ENCODE data around the gene CCNE1. TPM values are rescaled to one million over a fixed set of nuclear protein-coding genes. Genes with fewer than 3 reads are reported as not detected.

The CCNE1 gene
- total RNA-seq, 1 experiment from 2014 or later, result 36.0 TPM

DNA sequence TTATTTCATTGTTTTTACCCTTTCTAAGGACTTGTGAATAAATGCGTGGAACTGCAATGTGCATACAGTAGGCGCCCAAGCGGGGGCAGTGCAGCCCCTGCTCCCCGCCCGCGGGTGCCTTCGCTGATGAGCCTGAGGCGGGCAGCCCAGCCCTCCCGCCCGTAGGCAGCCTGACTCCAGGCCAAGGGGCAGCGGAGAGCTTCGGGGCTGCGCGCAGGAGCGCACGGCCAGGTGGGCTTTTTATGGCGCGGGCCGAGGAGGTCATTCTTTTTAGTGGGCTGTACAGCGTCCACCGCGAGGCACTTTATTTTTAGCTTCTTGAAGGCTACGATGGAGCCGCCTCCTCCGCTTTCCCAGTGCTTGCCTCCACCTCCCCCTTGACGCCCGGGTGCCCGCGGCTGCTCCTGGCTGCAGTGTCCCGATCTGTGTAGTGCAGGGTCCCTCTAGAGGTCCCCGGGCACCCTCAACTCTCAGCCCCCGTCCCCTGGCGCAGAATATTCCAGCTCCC is 60.5 kb downstream of the CCNE1 start:
- CTCF ChIA-PET, result interaction anchor here (0.6 to 7.8 kb wide), 46 partner anchors 9 to 1533 kb away, joined by 3 to 141 read pairs (median 5); no protein-coding TSS in a partner anchor
- POLR2A ChIA-PET, result no interaction called here
- H3K27me3 Mint-ChIP-seq (ENCODE audit: low read depth), result peaks cover 26% of the 10 kb centered on the region
- peaks cover 2% of the 10 kb centered on the region; the same call in 1 of the 2 replicates for H3K4me1 Mint-ChIP-seq
- ATAC-seq (peak; percentile 67), DNase-seq (ENCODE audit: low spot score) (peak; percentile 49)
- 0 out of 2 replicates have a peak, but pooled peaks cover 5% of the 10 kb centered on the region for H3K36me3 Mint-ChIP-seq
- H3K4me3 Mint-ChIP-seq, result peak overlapping the region; percentile 73
- peaks cover 9% of the 10 kb centered on the region for H3K9me3 Mint-ChIP-seq
- TF ChIP-seq ZNF121 (CRISPR knock-in tag; IDR thresholded peaks at IDR 0.05), result peak; percentile 36; the same call in 1 of the 2 replicates
- TF ChIP-seq, protein P1, sequence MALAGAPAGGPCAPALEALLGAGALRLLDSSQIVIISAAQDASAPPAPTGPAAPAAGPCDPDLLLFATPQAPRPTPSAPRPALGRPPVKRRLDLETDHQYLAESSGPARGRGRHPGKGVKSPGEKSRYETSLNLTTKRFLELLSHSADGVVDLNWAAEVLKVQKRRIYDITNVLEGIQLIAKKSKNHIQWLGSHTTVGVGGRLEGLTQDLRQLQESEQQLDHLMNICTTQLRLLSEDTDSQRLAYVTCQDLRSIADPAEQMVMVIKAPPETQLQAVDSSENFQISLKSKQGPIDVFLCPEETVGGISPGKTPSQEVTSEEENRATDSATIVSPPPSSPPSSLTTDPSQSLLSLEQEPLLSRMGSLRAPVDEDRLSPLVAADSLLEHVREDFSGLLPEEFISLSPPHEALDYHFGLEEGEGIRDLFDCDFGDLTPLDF (CRISPR knock-in tag; IDR thresholded peaks at IDR 0.05), result no peak
- H3K27ac Mint-ChIP-seq, result no peak overlapping the region

DNA sequence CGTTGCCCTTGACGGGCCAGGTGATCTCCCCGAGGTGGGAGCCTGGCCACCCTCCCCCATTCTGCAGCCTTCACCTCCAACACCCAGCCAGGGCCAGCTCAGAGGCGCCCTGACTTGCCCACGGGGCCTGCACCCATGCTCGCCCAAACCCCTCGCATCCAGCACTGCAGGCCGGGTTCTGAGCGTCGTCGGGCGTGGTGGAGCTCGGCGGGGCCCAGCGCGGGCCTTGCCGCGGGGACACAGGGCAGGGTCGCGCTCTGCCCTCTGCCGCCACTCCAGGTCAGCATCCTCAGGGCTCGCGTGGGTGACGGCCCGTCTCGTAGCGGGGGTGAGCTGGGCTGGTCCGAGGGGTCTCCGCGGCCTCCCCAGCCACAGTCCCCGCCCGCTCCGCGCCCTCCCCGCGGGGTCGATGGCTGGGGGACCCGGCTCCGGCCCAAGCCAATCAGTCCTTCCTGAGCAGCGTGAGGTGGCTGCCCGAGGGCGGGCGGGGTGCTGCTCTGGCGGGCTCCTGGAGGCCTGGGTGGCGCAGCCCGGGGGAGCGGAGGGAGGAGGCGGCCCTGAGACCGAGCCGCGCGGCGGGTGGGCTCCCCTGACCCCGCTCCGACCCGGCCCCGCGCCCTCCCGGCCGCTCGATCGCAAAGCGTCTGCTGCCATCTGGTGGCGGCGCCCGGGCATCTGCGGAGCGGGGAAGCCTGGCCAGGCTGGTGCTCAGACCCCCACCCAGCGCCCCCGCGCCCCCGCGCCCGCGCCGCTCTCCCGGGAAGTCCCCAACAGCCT is 61.4 kb downstream of the CCNE1 start:
- peaks cover 3% of the 10 kb centered on the region for H3K9me3 Mint-ChIP-seq
- no peak overlapping the region for H3K27ac Mint-ChIP-seq
- H3K36me3 Mint-ChIP-seq, result no peaks in the 10 kb centered on the region
- ATAC-seq (peak; percentile 81), DNase-seq (ENCODE audit: low spot score) (peak; percentile 85)
- ChIA-PET POLR2A (no interaction called here), CTCF (interaction anchor here (0.6 to 7.8 kb wide), 40 partner anchors 10 to 715 kb away, joined by 3 to 141 read pairs (median 8); no protein-coding TSS in a partner anchor)
- H3K4me3 Mint-ChIP-seq, result peak overlapping the region; percentile 73
- H3K27me3 Mint-ChIP-seq (ENCODE audit: low read depth), result peaks cover 26% of the 10 kb centered on the region
- peaks cover 2% of the 10 kb centered on the region; the same call in 1 of the 2 replicates for H3K4me1 Mint-ChIP-seq
- TF ChIP-seq, protein P2, sequence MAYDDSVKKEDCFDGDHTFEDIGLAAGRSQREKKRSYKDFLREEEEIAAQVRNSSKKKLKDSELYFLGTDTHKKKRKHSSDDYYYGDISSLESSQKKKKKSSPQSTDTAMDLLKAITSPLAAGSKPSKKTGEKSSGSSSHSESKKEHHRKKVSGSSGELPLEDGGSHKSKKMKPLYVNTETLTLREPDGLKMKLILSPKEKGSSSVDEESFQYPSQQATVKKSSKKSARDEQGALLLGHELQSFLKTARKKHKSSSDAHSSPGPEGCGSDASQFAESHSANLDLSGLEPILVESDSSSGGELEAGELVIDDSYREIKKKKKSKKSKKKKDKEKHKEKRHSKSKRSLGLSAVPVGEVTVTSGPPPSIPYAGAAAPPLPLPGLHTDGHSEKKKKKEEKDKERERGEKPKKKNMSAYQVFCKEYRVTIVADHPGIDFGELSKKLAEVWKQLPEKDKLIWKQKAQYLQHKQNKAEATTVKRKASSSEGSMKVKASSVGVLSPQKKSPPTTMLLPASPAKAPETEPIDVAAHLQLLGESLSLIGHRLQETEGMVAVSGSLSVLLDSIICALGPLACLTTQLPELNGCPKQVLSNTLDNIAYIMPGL (CRISPR knock-in tag; IDR thresholded peaks at IDR 0.05), result peak; percentile 87
- TF ChIP-seq FOXK1 (CRISPR knock-in tag; IDR thresholded peaks at IDR 0.05) (no peak), NR2C2 (CRISPR knock-in tag; IDR thresholded peaks at IDR 0.05) (no peak), ZNF138 (CRISPR knock-in tag; conservative IDR thresholded peaks at IDR 0.05) (no peak), ZNF423 (CRISPR knock-in tag; IDR thresholded peaks at IDR 0.05) (peak; percentile 52; the same call in 1 of the 2 replicates), TEAD4 (CRISPR knock-in tag; IDR thresholded peaks at IDR 0.05) (no peak), ZNF219 (CRISPR knock-in tag; IDR thresholded peaks at IDR 0.05; ENCODE audit: borderline replicate concordance) (0 out of 2 replicates have a peak, but pooled peaks have one; percentile 8), FOXJ3 (CRISPR knock-in tag; IDR thresholded peaks at IDR 0.05; ENCODE audit: borderline replicate concordance) (no peak), ZNF317 (CRISPR knock-in tag; IDR thresholded peaks at IDR 0.05; ENCODE audit: borderline replicate concordance, low read depth) (no peak), CREM (CRISPR knock-in tag; IDR thresholded peaks at IDR 0.05) (no peak), ZNF396 (CRISPR knock-in tag; IDR thresholded peaks at IDR 0.05; ENCODE audit: borderline replicate concordance) (no peak), SMAD3 (CRISPR knock-in tag; IDR thresholded peaks at IDR 0.05; ENCODE audit: borderline replicate concordance) (no peak), ZNF416 (CRISPR knock-in tag; IDR thresholded peaks at IDR 0.05) (no peak), NFE2L1 (CRISPR knock-in tag; IDR thresholded peaks at IDR 0.05) (no peak), ZNF232 (CRISPR knock-in tag; IDR thresholded peaks at IDR 0.05) (no peak), NFYB (CRISPR knock-in tag; conservative IDR thresholded peaks at IDR 0.05; ENCODE audit: low read depth) (no peak), SMAD4 (CRISPR knock-in tag; IDR thresholded peaks at IDR 0.05) (no peak)
- TF ChIP-seq, protein P3, sequence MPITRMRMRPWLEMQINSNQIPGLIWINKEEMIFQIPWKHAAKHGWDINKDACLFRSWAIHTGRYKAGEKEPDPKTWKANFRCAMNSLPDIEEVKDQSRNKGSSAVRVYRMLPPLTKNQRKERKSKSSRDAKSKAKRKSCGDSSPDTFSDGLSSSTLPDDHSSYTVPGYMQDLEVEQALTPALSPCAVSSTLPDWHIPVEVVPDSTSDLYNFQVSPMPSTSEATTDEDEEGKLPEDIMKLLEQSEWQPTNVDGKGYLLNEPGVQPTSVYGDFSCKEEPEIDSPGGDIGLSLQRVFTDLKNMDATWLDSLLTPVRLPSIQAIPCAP (CRISPR knock-in tag; IDR thresholded peaks at IDR 0.05), result no peak
- TF ChIP-seq, protein P4, sequence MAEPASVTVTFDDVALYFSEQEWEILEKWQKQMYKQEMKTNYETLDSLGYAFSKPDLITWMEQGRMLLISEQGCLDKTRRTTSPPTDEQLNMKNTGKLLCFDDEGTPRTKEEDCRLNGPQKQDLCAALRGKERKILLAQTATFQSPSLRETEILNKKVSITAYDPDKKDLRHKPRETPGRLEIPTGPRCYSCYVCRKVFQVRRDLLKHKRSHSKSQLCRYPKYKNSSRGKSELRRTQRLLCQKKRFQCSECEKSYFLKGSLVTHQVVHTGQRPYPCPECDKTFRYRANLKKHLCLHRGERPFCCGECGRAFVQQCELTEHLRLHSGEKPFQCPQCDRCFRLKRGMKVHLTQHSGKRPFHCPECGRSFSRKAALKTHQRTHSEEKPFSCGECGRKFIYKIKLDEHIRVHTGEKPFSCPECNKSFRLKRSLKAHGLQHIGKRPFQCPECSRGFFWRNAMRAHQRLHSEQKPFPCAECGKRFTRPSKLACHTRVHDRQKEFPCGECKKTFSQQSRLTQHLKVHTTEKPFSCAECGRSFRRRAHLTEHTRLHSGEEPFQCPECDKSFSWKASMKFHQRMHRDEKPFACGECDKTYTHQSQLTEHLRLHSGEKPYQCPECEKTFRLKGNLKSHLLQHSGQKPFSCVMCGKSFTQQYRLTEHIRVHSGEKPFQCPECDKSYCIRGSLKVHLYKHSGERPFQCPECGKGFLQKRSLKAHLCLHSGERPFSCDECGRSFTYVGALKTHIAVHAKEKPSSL (CRISPR knock-in tag; conservative IDR thresholded peaks at IDR 0.05), result no peak
- TF ChIP-seq, protein P5, sequence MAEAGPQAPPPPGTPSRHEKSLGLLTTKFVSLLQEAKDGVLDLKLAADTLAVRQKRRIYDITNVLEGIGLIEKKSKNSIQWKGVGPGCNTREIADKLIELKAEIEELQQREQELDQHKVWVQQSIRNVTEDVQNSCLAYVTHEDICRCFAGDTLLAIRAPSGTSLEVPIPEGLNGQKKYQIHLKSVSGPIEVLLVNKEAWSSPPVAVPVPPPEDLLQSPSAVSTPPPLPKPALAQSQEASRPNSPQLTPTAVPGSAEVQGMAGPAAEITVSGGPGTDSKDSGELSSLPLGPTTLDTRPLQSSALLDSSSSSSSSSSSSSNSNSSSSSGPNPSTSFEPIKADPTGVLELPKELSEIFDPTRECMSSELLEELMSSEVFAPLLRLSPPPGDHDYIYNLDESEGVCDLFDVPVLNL (CRISPR knock-in tag; IDR thresholded peaks at IDR 0.05; ENCODE audit: borderline replicate concordance, low read depth), result peak; percentile 28; the same call in 1 of the 2 replicates
- TF ChIP-seq, protein P6, sequence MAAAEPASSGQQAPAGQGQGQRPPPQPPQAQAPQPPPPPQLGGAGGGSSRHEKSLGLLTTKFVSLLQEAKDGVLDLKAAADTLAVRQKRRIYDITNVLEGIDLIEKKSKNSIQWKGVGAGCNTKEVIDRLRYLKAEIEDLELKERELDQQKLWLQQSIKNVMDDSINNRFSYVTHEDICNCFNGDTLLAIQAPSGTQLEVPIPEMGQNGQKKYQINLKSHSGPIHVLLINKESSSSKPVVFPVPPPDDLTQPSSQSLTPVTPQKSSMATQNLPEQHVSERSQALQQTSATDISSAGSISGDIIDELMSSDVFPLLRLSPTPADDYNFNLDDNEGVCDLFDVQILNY (CRISPR knock-in tag; IDR thresholded peaks at IDR 0.05), result peak; percentile 34; the same call in 1 of the 2 replicates
- TF ChIP-seq, protein P7, sequence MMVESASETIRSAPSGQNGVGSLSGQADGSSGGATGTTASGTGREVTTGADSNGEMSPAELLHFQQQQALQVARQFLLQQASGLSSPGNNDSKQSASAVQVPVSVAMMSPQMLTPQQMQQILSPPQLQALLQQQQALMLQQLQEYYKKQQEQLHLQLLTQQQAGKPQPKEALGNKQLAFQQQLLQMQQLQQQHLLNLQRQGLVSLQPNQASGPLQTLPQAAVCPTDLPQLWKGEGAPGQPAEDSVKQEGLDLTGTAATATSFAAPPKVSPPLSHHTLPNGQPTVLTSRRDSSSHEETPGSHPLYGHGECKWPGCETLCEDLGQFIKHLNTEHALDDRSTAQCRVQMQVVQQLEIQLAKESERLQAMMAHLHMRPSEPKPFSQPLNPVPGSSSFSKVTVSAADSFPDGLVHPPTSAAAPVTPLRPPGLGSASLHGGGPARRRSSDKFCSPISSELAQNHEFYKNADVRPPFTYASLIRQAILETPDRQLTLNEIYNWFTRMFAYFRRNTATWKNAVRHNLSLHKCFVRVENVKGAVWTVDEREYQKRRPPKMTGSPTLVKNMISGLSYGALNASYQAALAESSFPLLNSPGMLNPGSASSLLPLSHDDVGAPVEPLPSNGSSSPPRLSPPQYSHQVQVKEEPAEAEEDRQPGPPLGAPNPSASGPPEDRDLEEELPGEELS (CRISPR knock-in tag; IDR thresholded peaks at IDR 0.05), result peak; percentile 32; the same call in 1 of the 2 replicates
